SW480 (cell line): ENCODE data around the gene C9.
A peak's percentile ranks its signal among the peaks of the same experiment; 100 is the strongest.
"Not testable (repeated sequence)": the region's sequence is repeated elsewhere in the genome, so short reads cannot be mapped to it uniquely, and the experiment has no call there.

Experiments
- DNase-seq: peaks from one replicate; pipeline ENCODE4 v3.0.0-alpha.2; 2016; ENCODE audit warnings: low spot score

C9 gene

GRCh38 chr5:39371367-39371635 is 7.0 kb upstream of the C9 start:
- no peak for DNase-seq

GRCh38 chr5:39370555-39371366 is 6.5 kb upstream of the C9 start:
- DNase-seq, result no peak

- no peak for DNase-seq
Observed at GRCh38 chr5:39369123-39369815, 5.0 kb upstream of the C9 start.

- no peak for DNase-seq
Observed at GRCh38 chr5:39368116-39368515, 3.8 kb upstream of the C9 start.

- no peak for DNase-seq
Observed at GRCh38 chr5:39367711-39368110, 3.4 kb upstream of the C9 start.

GRCh38 chr5:39363217-39363616 is 1.1 kb downstream of the C9 start:
- no peak for DNase-seq

GRCh38 chr5:39362646-39363045 is 1.6 kb downstream of the C9 start:
- DNase-seq, result no peak

- no peak for DNase-seq
Observed at GRCh38 chr5:39361306-39361705, 3.0 kb downstream of the C9 start.

- no peak for DNase-seq
Observed at GRCh38 chr5:39360471-39361111, 3.7 kb downstream of the C9 start.

GRCh38 chr5:39356263-39356662 is 8.0 kb downstream of the C9 start:
- no peak for DNase-seq

GRCh38 chr5:39355324-39355723 is 9.0 kb downstream of the C9 start:
- peak; percentile 1 for DNase-seq

- DNase-seq, result no peak
Observed at GRCh38 chr5:39353717-39354399, 10.4 kb downstream of the C9 start.

GRCh38 chr5:39352951-39353350 is 11.3 kb downstream of the C9 start:
- no peak for DNase-seq

- no peak for DNase-seq
Observed at GRCh38 chr5:39352170-39352569, 12.1 kb downstream of the C9 start.

GRCh38 chr5:39349484-39349883 is 14.8 kb downstream of the C9 start:
- no peak for DNase-seq

- DNase-seq, result no peak
Observed at GRCh38 chr5:39342460-39342859, 21.8 kb downstream of the C9 start.

GRCh38 chr5:39341896-39342295 is 22.4 kb downstream of the C9 start:
- no peak for DNase-seq

- DNase-seq, result no peak
Observed at GRCh38 chr5:39340506-39340905, 23.8 kb downstream of the C9 start.

GRCh38 chr5:39337252-39337915 is 26.9 kb downstream of the C9 start:
- no peak for DNase-seq

- not testable (repeated sequence) for DNase-seq
Observed at GRCh38 chr5:39334296-39334695, 30.0 kb downstream of the C9 start.

GRCh38 chr5:39333104-39333503 is 31.2 kb downstream of the C9 start:
- DNase-seq, result no peak

- no peak for DNase-seq
Observed at GRCh38 chr5:39331861-39332381, 32.4 kb downstream of the C9 start.
